ENCODE data around the gene DUOX1.

DNA sequence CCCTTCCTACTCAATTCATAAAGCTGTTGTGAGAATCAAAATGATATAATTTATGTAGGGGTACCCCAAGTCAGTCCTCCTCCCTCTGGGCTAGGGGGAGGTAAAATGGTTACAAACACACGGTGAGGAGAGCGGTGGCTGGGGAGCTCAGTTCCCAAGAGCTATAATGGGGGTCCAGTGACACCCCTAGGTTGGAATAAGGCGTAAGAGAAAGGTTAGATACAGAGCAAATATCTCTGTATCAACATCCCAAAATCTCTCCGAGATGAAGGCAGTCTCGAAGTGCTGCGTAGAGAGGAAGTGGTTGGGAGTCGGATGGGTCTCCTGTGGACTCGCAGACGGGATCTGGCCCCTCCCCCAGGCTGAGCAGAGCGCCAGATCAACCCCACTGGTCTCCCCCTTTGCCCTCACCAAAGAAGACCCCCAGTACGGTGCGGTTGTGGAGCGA, 17.6 kb upstream of the DUOX1 start:
- TF ChIP-seq EZH2 (IDR thresholded peaks at IDR 0.05) (no peak), POLR2AphosphoS5 (IDR thresholded peaks at IDR 0.05; ENCODE audit: borderline replicate concordance, low read depth, low read length) (no peak), FOXP2 (optimal IDR thresholded peaks at IDR 0.05; ENCODE audit: control extremely low read depth, extremely low read length, insufficient read depth) (no peak)
